ENCODE results near the gene MED13.

DNA sequence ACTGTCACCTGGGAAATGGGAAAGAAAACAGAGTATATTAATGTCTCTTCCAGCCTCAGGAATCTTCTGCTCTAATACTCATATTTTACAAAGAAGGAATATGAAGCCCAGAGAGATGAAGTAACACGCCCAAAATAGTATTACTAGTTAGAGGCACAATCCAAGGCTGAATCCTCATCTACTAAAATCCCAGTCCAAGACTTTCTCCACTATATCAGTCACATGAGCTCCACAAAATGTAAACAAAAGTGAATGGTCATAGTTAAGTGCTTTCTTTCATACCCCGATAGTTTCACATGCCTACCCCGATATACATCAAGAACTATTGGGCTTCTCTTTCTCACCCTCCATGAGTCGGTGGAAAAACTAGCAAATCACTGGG, 138.3 kb downstream of the MED13 start:
- TF ChIP-seq POLR2A (IDR thresholded peaks at IDR 0.05): no peak
- TF ChIP-seq, protein P1, sequence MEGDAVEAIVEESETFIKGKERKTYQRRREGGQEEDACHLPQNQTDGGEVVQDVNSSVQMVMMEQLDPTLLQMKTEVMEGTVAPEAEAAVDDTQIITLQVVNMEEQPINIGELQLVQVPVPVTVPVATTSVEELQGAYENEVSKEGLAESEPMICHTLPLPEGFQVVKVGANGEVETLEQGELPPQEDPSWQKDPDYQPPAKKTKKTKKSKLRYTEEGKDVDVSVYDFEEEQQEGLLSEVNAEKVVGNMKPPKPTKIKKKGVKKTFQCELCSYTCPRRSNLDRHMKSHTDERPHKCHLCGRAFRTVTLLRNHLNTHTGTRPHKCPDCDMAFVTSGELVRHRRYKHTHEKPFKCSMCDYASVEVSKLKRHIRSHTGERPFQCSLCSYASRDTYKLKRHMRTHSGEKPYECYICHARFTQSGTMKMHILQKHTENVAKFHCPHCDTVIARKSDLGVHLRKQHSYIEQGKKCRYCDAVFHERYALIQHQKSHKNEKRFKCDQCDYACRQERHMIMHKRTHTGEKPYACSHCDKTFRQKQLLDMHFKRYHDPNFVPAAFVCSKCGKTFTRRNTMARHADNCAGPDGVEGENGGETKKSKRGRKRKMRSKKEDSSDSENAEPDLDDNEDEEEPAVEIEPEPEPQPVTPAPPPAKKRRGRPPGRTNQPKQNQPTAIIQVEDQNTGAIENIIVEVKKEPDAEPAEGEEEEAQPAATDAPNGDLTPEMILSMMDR (IDR thresholded peaks at IDR 0.05): no peak
- TF ChIP-seq EP300 (IDR thresholded peaks at IDR 0.05): no peak
